K562 (cell line): Measurements from ENCODE around the gene FGD6. TPM values are rescaled to one million over a fixed set of nuclear protein-coding genes. Genes with fewer than 3 reads are reported as not detected.

Experiments used
- ADNP ChIP-seq: fragments of 200-800 bp; sonication (Bioruptor generic); IDR thresholded peaks from 2 replicates; pipeline ENCODE4 v1.6.1; 2016; ENCODE audit warnings: missing genetic modification characterization, missing compliant biosample characterization
- ARID2 ChIP-seq: fragments of 450-650 bp; IDR thresholded peaks from 2 replicates; pipeline ENCODE4 v1.6.1; 2017; ENCODE audit warnings: antibody characterized with exemption, mild to moderate bottlenecking
- FIP1L1 ChIP-seq: fragments of 200-400 bp; formaldehyde crosslinking; IDR thresholded peaks from 2 replicates; pipeline ENCODE4 v1.6.1; 2018; ENCODE audit warnings: mild to moderate bottlenecking, low read depth, low read length; ENCODE audit not compliant: poor library complexity, severe bottlenecking
- HLTF ChIP-seq: fragments of 450-650 bp; IDR thresholded peaks from 2 replicates; pipeline ENCODE4 v1.6.1; 2016
- JUNB ChIP-seq: fragments of 450-650 bp; formaldehyde crosslinking; conservative IDR thresholded peaks from 2 replicates; pipeline ENCODE4 v1.4.0; 2020; ENCODE audit warnings: mild to moderate bottlenecking
- PHTF2 ChIP-seq: fragments of 250-450 bp; sonication (Bioruptor Pico); IDR thresholded peaks from 2 replicates; pipeline ENCODE4 v1.5.0; 2021; ENCODE audit warnings: mild to moderate bottlenecking
- SIX5 ChIP-seq, 2 experiments: IDR thresholded peaks; 2 replicates each; pipeline ENCODE4 v1.6.1; 2011; ENCODE audit warnings: low read length in 2 of 2, borderline replicate concordance in 1 of 2, low read depth in 1 of 2, mild to moderate bottlenecking in 1 of 2, moderate library complexity in 1 of 2; ENCODE audit not compliant: insufficient read depth in 1 of 2
- SMARCC2 ChIP-seq: fragments of 450-650 bp; IDR thresholded peaks from 2 replicates; pipeline ENCODE4 v1.6.1; 2017; ENCODE audit warnings: antibody characterized with exemption, moderate library complexity, mild to moderate bottlenecking, low read depth
- SNRNP70 ChIP-seq: fragments of 200-400 bp; formaldehyde crosslinking; optimal IDR thresholded peaks from 2 replicates; pipeline ENCODE3; 2017; ENCODE audit warnings: low read depth, low read length
- ZC3H8 ChIP-seq: fragments of 450-650 bp; IDR thresholded peaks from 2 replicates; pipeline ENCODE4 v1.6.1; 2017
- ZNF197 ChIP-seq: fragments of 200-800 bp; sonication (Bioruptor generic); IDR thresholded peaks from 2 replicates; pipeline ENCODE4 v1.6.1; 2016; ENCODE audit warnings: low read depth, missing genetic modification characterization, missing compliant biosample characterization
- ZNF3 ChIP-seq: fragments of 250-450 bp; sonication (Bioruptor Pico); IDR thresholded peaks from 2 replicates; pipeline ENCODE4 v1.5.0; 2021; ENCODE audit warnings: mild to moderate bottlenecking, moderate library complexity
- ZNF586 ChIP-seq: fragments of 450-650 bp; formaldehyde crosslinking; conservative IDR thresholded peaks from 2 replicates; pipeline ENCODE4 v1.4.0; 2020; ENCODE audit warnings: mild to moderate bottlenecking, moderate library complexity
- polyA plus RNA-seq, 8 experiments: library from polyadenylated mRNA; depleted of rRNA in 4 of 8; stranded (reverse) in 5 of 8; unstranded in 3 of 8; fragments of >200 nt; fragmentation: Nextera tagmentation in 2 of 8; fragmentation: Illumina TruSeq in 1 of 8; extraction: Ambion mirVana in 2 of 8; extraction: Trizol in 1 of 8; gene quantifications; 2 replicates each; pipeline versions ENCODE4 v1.2.1 to v1.2.3, GENCODE V29; 2011 to 2014; ENCODE audit warnings: inconsistent platforms in 1 of 8, missing spikeins in 1 of 8
- total RNA-seq, 7 experiments: library from RNA; depleted of rRNA in 6 of 7; stranded (reverse); fragments of >200 nt in 6 of 7; fragmentation: Illumina TruSeq in 2 of 7; extraction: Trizol in 2 of 7; gene quantifications; 2 replicates each; pipeline versions ENCODE4 v1.2.1 to v1.2.3, GENCODE V29; 2011 to 2021; ENCODE audit warnings: low replicate concordance in 1 of 7
- TF ChIP-seq, protein P1 (sequence below): fragments of 450-650 bp; IDR thresholded peaks from 2 replicates; pipeline ENCODE4 v1.6.1; 2016; ENCODE audit warnings: low read depth
- TF ChIP-seq, protein P2 (sequence below): fragments of 200-800 bp; sonication (Bioruptor generic); IDR thresholded peaks from 2 replicates; pipeline ENCODE4 v1.6.1; 2017; ENCODE audit warnings: missing genetic modification characterization, missing compliant biosample characterization
- TF ChIP-seq, protein P3 (sequence below): sonication (generic); formaldehyde crosslinking; IDR thresholded peaks from 2 replicates; pipeline ENCODE4 v1.8.1; 2023; ENCODE audit warnings: mild to moderate bottlenecking, missing genetic modification reagents

The FGD6 gene
- total and polyA plus RNA-seq, 9 of the 15 experiments (the other 6 are each of a cell fraction or from before 2014, with no cell fraction given), result 1.5 to 11.1 (median 5.8) TPM

DNA sequence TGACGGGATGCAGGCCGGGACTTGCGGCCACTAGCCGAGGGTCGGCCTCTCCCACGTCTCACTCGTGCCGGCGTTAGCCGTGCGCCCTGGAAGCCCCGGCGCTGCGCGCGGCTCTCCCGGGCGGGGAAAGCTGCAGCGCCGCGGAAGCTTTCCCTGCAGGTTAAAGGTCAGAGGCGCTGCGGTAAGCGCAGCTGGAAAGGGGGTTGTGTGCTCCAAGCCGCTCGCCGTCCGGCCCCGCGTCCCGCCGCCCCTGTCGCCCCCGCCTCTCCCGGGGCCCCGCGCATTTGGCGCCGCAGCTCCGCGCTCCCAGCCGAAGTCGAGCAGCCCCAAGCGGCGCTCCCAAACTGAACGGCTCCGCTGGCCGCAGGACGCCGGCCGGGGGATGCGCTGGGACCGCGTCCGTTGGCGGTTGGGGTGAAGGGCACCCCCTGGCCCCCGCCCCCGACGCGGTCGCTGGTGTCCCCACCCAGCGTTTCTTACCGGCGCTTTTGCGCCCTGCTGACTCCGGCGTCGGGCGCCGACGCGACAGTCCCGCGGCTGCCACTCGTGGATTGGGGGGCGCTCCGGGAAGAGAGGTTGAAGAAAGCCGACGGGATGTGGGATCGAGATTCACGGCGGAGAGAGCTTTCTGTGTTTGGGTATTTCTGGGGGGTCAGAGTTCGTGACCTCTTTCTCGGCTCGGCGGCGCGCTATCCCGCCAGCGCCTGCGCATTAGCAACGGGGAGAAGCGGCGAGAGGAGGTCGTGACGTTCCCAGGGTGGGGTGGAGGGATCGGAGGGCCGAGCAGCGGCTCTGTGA lies 144.2 kb downstream of the FGD6 start, which contains the start of gene NR2C1 (continued):
- TF ChIP-seq, protein P1, sequence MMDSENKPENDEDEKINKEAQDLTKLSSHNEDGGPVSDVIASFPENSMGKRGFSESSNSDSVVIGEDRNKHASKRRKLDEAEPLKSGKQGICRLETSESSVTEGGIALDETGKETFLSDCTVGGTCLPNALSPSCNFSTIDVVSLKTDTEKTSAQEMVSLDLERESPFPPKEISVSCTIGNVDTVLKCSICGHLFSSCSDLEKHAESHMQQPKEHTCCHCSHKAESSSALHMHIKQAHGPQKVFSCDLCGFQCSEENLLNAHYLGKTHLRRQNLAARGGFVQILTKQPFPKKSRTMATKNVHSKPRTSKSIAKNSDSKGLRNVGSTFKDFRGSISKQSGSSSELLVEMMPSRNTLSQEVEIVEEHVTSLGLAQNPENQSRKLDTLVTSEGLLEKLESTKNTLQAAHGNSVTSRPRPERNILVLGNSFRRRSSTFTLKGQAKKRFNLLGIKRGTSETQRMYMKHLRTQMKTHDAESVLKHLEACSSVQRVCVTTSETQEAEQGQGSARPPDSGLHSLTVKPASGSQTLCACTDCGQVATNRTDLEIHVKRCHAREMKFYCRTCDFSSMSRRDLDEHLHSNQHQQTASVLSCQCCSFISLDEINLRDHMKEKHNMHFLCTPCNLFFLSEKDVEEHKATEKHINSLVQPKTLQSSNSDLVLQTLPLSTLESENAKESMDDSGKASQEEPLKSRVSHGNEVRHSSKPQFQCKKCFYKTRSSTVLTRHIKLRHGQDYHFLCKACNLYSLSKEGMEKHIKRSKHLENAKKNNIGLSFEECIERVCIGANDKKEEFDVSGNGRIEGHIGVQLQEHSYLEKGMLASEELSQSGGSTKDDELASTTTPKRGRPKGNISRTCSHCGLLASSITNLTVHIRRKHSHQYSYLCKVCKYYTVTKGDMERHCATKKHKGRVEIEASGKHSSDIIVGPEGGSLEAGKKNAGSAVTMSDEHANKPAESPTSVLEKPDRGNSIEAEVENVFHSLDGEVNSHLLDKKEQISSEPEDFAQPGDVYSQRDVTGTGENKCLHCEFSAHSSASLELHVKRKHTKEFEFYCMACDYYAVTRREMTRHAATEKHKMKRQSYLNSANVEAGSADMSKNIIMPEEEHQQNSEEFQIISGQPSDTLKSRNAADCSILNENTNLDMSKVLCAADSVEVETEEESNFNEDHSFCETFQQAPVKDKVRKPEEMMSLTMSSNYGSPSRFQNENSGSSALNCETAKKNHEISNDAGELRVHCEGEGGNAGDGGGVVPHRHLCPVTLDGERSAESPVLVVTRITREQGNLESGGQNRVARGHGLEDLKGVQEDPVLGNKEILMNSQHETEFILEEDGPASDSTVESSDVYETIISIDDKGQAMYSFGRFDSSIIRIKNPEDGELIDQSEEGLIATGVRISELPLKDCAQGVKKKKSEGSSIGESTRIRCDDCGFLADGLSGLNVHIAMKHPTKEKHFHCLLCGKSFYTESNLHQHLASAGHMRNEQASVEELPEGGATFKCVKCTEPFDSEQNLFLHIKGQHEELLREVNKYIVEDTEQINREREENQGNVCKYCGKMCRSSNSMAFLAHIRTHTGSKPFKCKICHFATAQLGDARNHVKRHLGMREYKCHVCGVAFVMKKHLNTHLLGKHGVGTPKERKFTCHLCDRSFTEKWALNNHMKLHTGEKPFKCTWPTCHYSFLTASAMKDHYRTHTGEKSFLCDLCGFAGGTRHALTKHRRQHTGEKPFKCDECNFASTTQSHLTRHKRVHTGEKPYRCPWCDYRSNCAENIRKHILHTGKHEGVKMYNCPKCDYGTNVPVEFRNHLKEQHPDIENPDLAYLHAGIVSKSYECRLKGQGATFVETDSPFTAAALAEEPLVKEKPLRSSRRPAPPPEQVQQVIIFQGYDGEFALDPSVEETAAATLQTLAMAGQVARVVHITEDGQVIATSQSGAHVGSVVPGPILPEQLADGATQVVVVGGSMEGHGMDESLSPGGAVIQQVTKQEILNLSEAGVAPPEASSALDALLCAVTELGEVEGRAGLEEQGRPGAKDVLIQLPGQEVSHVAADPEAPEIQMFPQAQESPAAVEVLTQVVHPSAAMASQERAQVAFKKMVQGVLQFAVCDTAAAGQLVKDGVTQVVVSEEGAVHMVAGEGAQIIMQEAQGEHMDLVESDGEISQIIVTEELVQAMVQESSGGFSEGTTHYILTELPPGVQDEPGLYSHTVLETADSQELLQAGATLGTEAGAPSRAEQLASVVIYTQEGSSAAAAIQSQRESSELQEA, result peak; percentile 82
- TF ChIP-seq SIX5 (IDR thresholded peaks at IDR 0.05; ENCODE audit: borderline replicate concordance in 1 of 2, insufficient read depth in 1 of 2, low read depth in 1 of 2, low read length in 2 of 2), result no peak
- TF ChIP-seq ARID2, result no peak
- no peak for TF ChIP-seq ZC3H8
- no peak for TF ChIP-seq SMARCC2
- TF ChIP-seq ZNF586 (CRISPR knock-in tag), result no peak
- TF ChIP-seq, protein P2, sequence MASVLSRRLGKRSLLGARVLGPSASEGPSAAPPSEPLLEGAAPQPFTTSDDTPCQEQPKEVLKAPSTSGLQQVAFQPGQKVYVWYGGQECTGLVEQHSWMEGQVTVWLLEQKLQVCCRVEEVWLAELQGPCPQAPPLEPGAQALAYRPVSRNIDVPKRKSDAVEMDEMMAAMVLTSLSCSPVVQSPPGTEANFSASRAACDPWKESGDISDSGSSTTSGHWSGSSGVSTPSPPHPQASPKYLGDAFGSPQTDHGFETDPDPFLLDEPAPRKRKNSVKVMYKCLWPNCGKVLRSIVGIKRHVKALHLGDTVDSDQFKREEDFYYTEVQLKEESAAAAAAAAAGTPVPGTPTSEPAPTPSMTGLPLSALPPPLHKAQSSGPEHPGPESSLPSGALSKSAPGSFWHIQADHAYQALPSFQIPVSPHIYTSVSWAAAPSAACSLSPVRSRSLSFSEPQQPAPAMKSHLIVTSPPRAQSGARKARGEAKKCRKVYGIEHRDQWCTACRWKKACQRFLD (CRISPR knock-in tag), result no peak; the same call in 1 of the 2 replicates
- TF ChIP-seq ADNP (tag), result no peak
- no peak for TF ChIP-seq ZNF3 (CRISPR knock-in tag)
- TF ChIP-seq, protein P3, sequence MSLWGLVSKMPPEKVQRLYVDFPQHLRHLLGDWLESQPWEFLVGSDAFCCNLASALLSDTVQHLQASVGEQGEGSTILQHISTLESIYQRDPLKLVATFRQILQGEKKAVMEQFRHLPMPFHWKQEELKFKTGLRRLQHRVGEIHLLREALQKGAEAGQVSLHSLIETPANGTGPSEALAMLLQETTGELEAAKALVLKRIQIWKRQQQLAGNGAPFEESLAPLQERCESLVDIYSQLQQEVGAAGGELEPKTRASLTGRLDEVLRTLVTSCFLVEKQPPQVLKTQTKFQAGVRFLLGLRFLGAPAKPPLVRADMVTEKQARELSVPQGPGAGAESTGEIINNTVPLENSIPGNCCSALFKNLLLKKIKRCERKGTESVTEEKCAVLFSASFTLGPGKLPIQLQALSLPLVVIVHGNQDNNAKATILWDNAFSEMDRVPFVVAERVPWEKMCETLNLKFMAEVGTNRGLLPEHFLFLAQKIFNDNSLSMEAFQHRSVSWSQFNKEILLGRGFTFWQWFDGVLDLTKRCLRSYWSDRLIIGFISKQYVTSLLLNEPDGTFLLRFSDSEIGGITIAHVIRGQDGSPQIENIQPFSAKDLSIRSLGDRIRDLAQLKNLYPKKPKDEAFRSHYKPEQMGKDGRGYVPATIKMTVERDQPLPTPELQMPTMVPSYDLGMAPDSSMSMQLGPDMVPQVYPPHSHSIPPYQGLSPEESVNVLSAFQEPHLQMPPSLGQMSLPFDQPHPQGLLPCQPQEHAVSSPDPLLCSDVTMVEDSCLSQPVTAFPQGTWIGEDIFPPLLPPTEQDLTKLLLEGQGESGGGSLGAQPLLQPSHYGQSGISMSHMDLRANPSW (CRISPR knock-in tag), result 0 out of 2 replicates have a peak, but pooled peaks have one; percentile 24
- no peak for TF ChIP-seq PHTF2 (CRISPR knock-in tag)
- TF ChIP-seq JUNB (CRISPR knock-in tag), result no peak
- TF ChIP-seq HLTF, result 0 out of 2 replicates have a peak, but pooled peaks have one; percentile 46
- TF ChIP-seq SNRNP70, result no peak
- peak; percentile 74 for TF ChIP-seq FIP1L1
- no peak for TF ChIP-seq ZNF197 (CRISPR knock-in tag)
